ENCODE measurements around the gene NEGR1.

- TF ChIP-seq CTCF (IDR thresholded peaks at IDR 0.05; ENCODE audit: poor library complexity, severe bottlenecking) (no peak), EZH2 (IDR thresholded peaks at IDR 0.05; ENCODE audit: borderline replicate concordance, insufficient read depth, low read length, poor library complexity, severe bottlenecking) (no peak)
Measured at GRCh38 chr1:71919811-71920509, 362.4 kb downstream of the NEGR1 start.
